Nephron progenitor cell (in vitro differentiated cells): Measurements from ENCODE around the gene CGNL1.

ENCODE experiments used
- DNase-seq: peaks from one replicate; pipeline ENCODE4 v3.0.0; 2021
- H3K27ac Mint-ChIP-seq: 2 replicates; pipeline ENCODE4 v1.8.0; 2021; ENCODE audit warnings: mild to moderate bottlenecking, moderate library complexity, mixed read lengths
- H3K27me3 Mint-ChIP-seq: 2 replicates; pipeline ENCODE4 v1.8.0; 2021; ENCODE audit warnings: mild to moderate bottlenecking, low read depth, mixed read lengths; ENCODE audit not compliant: poor library complexity
- H3K36me3 Mint-ChIP-seq: 2 replicates; pipeline ENCODE4 v1.8.0; 2021; ENCODE audit warnings: low read depth, mixed read lengths
- H3K4me1 Mint-ChIP-seq: 2 replicates; pipeline ENCODE4 v1.8.0; 2021; ENCODE audit warnings: mixed read lengths
- H3K4me3 Mint-ChIP-seq: 2 replicates; pipeline ENCODE4 v1.8.0; 2021; ENCODE audit warnings: mild to moderate bottlenecking, moderate library complexity, mixed read lengths
- H3K9me3 Mint-ChIP-seq: 2 replicates; pipeline ENCODE4 v1.8.0; 2021; ENCODE audit warnings: mild to moderate bottlenecking, moderate library complexity, mixed read lengths
- TF ChIP-seq, protein P1 (sequence below): fragments of 200-600 bp; sonication (generic); IDR thresholded peaks from 2 replicates; pipeline ENCODE4 v1.5.0; 2021; ENCODE audit warnings: antibody characterized with exemption

The CGNL1 gene

DNA sequence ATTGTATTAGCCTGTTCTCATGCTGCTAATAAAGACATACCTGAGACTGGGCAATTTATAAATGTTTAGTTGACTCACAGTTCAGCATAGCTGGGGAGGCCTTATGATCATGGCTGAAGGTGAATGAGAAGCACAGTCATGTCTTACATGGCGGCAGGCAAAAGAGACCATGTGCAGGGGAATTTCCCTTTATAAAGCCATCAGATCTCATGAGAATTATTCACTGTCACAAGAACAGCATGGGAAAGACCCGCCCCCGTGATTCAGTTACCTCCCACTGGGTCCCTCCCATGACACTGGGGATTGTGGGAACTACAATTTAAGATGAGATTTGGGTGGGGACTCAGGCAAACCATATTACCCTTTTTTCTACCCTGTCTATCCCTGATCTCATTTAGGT is 163.9 kb downstream of the CGNL1 start:
- peaks cover 20% of the 10 kb centered on the region for H3K36me3 Mint-ChIP-seq
- peaks cover 72% of the 10 kb centered on the region for H3K4me1 Mint-ChIP-seq
- H3K9me3 Mint-ChIP-seq = peaks cover 21% of the 10 kb centered on the region

DNA sequence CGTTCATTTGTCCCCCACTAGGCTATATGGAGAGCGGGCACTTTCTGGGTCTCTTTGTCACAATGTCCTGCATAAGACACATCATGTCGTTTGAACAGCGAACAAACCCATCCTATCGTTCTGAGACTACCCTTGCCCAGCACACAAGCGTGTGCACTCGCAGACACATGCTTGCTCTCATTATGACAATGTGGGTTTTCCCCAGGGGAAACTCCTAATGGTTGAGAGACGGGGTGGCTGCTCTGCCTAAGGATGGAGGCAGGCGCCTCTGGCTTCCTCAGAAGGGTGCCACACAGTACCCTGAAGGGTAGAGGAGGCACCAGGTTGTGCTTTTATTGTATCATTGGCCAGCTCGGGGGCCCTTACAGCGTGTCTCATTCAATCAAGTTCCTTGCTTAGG is 164.4 kb downstream of the CGNL1 start:
- H3K27me3 Mint-ChIP-seq = peaks cover 5% of the 10 kb centered on the region
- peaks cover 77% of the 10 kb centered on the region for H3K4me1 Mint-ChIP-seq
- TF ChIP-seq, protein P1, sequence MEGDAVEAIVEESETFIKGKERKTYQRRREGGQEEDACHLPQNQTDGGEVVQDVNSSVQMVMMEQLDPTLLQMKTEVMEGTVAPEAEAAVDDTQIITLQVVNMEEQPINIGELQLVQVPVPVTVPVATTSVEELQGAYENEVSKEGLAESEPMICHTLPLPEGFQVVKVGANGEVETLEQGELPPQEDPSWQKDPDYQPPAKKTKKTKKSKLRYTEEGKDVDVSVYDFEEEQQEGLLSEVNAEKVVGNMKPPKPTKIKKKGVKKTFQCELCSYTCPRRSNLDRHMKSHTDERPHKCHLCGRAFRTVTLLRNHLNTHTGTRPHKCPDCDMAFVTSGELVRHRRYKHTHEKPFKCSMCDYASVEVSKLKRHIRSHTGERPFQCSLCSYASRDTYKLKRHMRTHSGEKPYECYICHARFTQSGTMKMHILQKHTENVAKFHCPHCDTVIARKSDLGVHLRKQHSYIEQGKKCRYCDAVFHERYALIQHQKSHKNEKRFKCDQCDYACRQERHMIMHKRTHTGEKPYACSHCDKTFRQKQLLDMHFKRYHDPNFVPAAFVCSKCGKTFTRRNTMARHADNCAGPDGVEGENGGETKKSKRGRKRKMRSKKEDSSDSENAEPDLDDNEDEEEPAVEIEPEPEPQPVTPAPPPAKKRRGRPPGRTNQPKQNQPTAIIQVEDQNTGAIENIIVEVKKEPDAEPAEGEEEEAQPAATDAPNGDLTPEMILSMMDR = no peak
- H3K9me3 Mint-ChIP-seq = peaks cover 16% of the 10 kb centered on the region
- H3K4me3 Mint-ChIP-seq = no peak overlapping the region
- no peak for DNase-seq
- no peak overlapping the region for H3K27ac Mint-ChIP-seq
- H3K36me3 Mint-ChIP-seq = peaks cover 15% of the 10 kb centered on the region

More for the DNA sequence above, 163.9 kb downstream of the CGNL1 start:
- TF ChIP-seq, protein P1 = no peak
- Mint-ChIP-seq H3K27ac (no peak overlapping the region), H3K27me3 (peaks cover 5% of the 10 kb centered on the region), H3K4me3 (peak overlapping the region; percentile 6)
- DNase-seq = no peak

GRCh38 chr15:57541271-57541670 is 165.0 kb downstream of the CGNL1 start:
- peaks cover 78% of the 10 kb centered on the region for H3K4me1 Mint-ChIP-seq
- H3K4me3 Mint-ChIP-seq = no peak overlapping the region
- TF ChIP-seq, protein P1 = no peak
- H3K27ac Mint-ChIP-seq = no peak overlapping the region
- H3K36me3 Mint-ChIP-seq = peaks cover 10% of the 10 kb centered on the region
- peaks cover 5% of the 10 kb centered on the region for H3K27me3 Mint-ChIP-seq
- peaks cover 12% of the 10 kb centered on the region for H3K9me3 Mint-ChIP-seq
- no peak for DNase-seq

DNA sequence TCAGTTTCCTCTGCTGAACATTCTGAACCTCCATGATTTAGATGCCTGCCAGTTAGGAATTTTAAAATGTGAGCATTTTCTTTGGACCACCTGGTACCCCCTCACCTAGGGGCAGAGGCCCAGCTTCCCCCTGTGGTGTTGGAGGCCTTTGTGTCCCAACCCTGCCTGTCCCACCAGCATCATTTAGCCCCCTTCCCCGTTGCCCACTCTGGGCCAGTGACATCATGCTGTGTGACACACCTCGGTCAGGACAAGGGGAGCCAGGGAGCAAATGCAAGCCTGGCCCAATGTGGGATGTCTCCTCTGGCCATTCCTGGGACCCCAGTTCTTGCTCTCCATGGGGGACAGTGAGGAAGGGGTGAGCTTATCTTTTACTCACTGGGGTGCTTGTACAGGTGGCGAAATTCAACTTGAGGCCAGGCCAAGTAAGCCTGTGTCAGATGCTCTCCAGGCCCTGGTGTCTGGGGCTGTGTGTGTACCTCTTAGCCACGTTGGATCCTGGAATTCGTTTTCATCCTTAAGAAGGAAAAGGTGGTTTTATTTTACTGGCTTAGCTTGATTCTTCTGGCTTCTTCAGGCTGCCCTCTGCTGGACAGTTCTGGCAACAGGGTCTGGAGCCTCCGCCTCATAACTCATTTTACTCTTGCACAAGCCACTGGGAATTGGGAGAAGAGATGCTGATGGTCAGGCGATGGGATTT is 165.7 kb downstream of the CGNL1 start:
- Mint-ChIP-seq H3K27ac (no peak overlapping the region), H3K4me3 (no peak overlapping the region), H3K27me3 (peaks cover 5% of the 10 kb centered on the region), H3K9me3 (peaks cover 12% of the 10 kb centered on the region), H3K36me3 (peaks cover 10% of the 10 kb centered on the region), H3K4me1 (peaks cover 75% of the 10 kb centered on the region)
- TF ChIP-seq, protein P1 = peak; percentile 80
- peak; percentile 76 for DNase-seq

- peaks cover 12% of the 10 kb centered on the region for H3K9me3 Mint-ChIP-seq
- TF ChIP-seq, protein P1 = no peak
- no peak for DNase-seq
- H3K27me3 Mint-ChIP-seq = peaks cover 5% of the 10 kb centered on the region
- H3K4me1 Mint-ChIP-seq = peaks cover 70% of the 10 kb centered on the region
- H3K27ac Mint-ChIP-seq = no peak overlapping the region
- H3K36me3 Mint-ChIP-seq = peaks cover 10% of the 10 kb centered on the region
- H3K4me3 Mint-ChIP-seq = no peak overlapping the region
Observed at GRCh38 chr15:57542505-57542817, 166.2 kb downstream of the CGNL1 start.

GRCh38 chr15:57544848-57545480 is 168.7 kb downstream of the CGNL1 start:
- Mint-ChIP-seq H3K9me3 (peaks cover 9% of the 10 kb centered on the region), H3K27ac (no peak overlapping the region), H3K36me3 (peaks cover 7% of the 10 kb centered on the region), H3K4me1 (peaks cover 57% of the 10 kb centered on the region), H3K4me3 (no peak overlapping the region), H3K27me3 (peaks cover 5% of the 10 kb centered on the region)
- TF ChIP-seq, protein P1 = no peak
- DNase-seq = no peak
